Measurements from ENCODE around the gene DTNBP1.

DNA sequence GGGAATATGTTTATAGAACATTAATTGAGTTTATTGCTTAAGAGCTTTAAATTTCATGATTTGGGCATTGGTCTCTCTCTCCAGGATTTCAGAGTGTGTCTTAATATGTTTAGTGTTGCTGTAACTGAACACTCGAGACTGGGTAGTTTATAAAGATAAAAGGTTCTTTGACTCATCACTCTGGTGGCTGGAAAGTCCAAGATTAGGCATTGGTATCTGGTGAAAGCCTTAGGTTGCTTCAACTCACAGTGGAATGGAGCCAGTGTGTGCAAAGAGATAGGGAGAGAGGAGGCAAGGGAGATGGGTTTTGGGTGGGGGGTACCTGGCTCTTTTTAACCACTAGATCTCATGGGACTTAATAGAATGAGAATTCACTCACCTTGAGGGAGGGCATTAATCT lies 35.6 kb upstream of the DTNBP1 start:
- TF ChIP-seq, protein P1, sequence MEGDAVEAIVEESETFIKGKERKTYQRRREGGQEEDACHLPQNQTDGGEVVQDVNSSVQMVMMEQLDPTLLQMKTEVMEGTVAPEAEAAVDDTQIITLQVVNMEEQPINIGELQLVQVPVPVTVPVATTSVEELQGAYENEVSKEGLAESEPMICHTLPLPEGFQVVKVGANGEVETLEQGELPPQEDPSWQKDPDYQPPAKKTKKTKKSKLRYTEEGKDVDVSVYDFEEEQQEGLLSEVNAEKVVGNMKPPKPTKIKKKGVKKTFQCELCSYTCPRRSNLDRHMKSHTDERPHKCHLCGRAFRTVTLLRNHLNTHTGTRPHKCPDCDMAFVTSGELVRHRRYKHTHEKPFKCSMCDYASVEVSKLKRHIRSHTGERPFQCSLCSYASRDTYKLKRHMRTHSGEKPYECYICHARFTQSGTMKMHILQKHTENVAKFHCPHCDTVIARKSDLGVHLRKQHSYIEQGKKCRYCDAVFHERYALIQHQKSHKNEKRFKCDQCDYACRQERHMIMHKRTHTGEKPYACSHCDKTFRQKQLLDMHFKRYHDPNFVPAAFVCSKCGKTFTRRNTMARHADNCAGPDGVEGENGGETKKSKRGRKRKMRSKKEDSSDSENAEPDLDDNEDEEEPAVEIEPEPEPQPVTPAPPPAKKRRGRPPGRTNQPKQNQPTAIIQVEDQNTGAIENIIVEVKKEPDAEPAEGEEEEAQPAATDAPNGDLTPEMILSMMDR (IDR thresholded peaks at IDR 0.05), result no peak
- no peak for TF ChIP-seq POLR2A (IDR thresholded peaks at IDR 0.05)

Data from Peyer's patch (tissue), 4 donors.